ENCODE results near the gene ZNF560.
A peak's percentile ranks its signal among the peaks of the same experiment; 100 is the strongest.
"Not testable (repeated sequence)": the region's sequence is repeated elsewhere in the genome, so short reads cannot be mapped to it uniquely, and the experiment has no call there.

ZNF560 gene

DNA sequence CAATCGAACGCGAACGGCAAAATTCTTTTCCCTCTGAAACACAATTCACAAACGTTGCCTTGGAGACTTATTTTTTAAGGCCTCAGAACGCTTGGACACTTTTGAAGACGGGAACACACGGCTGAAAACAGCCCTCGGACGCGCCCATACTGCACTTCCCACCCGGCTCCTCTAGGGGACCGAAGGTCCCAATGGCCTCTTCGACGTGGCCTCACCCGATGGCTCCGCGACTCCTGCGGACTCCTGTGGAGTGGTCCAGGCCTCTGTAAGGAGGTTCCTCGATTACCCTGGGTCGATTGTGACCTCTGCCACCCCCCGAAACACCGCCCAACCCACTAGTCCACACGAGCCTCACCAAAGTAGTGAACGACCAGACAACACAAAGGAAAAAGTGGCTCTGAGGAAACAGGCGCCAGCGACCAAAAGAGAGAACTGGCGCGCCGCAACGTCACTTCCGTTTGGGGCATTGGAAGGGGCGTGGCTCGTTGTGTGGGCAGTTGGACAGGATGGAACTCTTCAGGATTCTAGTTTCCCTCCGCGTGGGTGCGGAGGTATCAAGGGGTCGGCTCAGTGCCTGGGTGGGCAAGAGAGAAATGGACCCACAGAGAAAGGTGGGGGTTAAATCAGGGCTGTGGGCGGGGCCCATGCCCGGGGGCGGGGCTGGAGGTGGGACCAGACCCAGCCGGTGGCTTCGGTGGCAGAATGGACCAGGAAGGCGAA lies at the start of gene ZNF560:
TSS of gene ZNF560 (minus strand) at position 434 of the 720 bp plus-strand sequence. CDS start 23,303 bp downstream, outside the sequence.
- DNase-seq (ENCODE audit: low read depth): no peak

DNA sequence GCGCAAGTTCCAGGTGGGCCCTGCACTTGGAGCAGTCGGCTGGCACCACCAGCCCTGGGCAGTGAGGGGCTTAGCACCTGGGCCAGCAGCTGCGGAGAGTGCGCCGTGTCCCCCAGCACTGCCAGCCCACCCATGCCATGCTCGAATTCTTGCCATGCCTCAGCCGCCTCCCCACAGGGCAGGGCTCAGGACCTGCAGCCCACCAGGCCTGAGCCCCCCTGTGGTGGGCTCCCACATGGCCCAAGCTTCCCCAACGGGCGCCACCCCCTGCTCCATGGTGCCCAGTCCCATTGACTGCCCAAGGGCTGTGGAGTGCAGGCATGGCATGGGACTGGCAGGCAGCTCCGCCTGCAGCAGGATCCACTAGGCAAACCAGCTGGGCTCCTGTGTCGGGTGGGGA lies 49.5 kb upstream of the ZNF560 start:
- no peak for DNase-seq (ENCODE audit: low read depth)

GRCh38 chr19:9541281-9541680 lies 42.9 kb upstream of the ZNF560 start:
- not testable (repeated sequence) for DNase-seq (ENCODE audit: low read depth)

DNA sequence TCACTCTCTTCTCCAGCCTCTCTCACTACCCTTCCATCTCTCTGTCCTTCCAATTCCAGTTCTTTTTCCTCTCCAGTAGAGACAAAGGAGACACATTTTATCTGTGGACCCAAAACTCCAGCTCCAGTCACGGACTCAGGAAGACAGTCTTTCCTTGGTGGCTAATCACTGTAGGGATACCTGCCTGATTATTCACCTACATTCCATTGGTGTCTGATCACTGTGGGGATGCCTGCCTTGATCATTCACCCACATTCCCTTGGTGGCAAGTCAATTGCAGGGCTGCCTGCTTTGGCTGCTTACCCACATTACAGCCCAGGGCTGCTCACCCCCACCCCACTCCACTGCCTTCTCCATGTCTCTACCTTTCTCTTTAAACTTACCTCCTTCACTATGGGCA lies 41.5 kb upstream of the ZNF560 start:
- not testable (repeated sequence) for DNase-seq (ENCODE audit: low read depth)

DNA sequence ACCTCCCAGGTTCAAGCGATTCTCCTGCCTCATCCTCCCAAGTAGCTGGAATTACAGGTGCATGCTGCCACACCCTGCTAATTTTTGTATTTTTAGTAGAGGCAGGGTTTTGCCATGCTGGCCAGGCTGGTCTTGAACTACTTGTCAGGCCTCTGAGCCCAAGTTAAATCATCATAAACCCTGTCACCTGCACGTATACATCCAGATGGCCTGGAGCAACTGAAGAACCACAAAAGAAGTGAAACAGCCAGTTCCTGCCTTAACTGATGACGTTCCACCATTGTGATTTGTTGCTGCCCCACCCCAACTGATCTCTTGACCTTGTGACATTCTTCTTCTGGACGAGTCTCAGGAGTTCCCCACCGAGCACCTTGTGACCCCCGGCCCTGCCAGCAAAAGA lies 40.8 kb upstream of the ZNF560 start:
- not testable (repeated sequence) for DNase-seq (ENCODE audit: low read depth)

DNA sequence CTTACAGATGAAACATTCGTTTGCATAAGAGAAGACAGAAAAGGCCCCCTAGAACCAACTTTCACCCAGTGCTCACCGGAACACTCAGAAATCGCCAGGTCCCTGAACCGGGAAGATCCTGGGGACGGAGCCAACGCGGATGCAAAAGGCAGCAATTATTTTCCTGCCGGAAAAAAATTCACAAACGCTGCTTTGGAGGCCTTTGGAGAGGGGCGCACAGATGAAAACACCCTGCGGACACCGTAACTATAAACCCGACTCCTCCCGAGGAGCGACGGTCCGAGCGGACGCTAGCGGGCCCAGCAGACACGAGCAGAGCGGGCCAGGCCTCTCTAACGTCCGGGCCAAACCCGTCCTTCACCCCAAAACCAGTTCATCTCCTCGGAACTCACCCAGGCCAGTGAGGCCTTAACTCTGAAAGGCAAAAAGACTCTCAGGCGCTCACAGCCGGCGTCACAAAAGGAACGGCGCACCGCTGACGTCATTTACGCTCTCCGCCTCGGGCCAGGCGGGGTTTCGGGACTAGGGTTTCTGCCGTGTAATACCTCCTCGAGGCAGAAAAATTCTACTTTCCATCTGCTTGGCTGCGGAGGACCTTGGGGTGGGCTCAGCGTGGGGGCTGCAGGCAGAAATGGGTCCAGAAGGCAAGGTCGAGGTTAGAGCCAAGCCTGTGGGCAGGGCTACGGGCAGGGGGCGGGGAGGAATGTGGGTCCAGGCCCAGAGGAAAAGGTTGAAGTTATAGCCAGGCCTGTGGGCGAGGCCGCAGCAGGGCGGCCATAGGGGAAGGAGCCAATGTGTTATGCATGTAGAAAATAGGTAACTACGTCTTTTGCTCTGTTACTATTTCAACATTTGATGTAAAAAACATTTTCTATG lies 40.0 kb upstream of the ZNF560 start, which contains the start of gene ZNF426:
TSS of gene ZNF426 (minus strand) at position 463 of the 876 bp plus-strand sequence. CDS start 2,413 bp downstream, outside the sequence.
- peak; percentile 72 for DNase-seq (ENCODE audit: low read depth)

- no peak for DNase-seq (ENCODE audit: low read depth)
These were observed 37.5 kb upstream of the ZNF560 start for GRCh38 chr19:9535934-9536333.

DNA sequence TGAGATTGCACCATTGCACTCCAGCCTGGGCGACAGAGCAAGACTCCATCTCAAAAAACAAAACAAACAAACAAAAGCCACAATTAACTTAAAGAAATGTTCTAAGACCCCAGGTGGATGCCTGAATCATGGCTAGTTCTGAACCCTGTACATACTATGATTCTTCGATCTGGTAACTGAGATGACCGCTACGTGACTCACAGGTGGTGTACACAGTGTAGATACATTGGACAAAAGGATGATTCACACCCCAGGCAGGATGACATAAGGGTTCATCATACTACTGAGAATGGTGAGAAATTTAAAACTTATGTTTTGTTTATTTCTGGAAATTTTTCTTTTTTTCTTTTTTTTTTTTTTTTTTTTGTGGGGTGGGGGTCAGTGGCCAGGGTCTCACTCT lies 33.5 kb upstream of the ZNF560 start:
- DNase-seq (ENCODE audit: low read depth): no peak

- DNase-seq (ENCODE audit: low read depth): no peak
These were observed 30.4 kb upstream of the ZNF560 start for GRCh38 chr19:9528757-9529336.

GRCh38 chr19:9523885-9524474 lies 25.6 kb upstream of the ZNF560 start:
- no peak for DNase-seq (ENCODE audit: low read depth)

DNA sequence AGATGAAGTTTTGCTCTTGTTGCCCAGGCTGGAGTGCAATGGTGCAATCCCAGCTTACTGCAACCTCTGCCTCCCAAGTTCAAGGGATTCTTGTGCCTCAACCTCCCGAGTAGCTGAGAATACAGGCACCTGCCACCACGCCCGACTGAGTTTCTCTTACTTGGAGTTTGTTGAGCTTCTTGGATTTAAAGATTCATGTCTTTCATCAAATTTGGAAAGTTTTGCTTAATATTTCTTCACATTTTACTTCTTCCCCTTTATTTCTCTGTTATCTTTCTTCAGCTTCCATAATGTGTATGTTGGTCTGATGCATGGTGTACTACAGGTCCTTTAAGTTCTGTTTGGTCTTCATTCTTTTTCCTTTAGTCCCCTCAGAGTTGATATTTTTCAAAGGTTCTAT lies 8.9 kb upstream of the ZNF560 start:
- no peak for DNase-seq (ENCODE audit: low read depth)

GRCh38 chr19:9500796-9501195 lies 2.4 kb upstream of the ZNF560 start:
- no peak for DNase-seq (ENCODE audit: low read depth)

DNA sequence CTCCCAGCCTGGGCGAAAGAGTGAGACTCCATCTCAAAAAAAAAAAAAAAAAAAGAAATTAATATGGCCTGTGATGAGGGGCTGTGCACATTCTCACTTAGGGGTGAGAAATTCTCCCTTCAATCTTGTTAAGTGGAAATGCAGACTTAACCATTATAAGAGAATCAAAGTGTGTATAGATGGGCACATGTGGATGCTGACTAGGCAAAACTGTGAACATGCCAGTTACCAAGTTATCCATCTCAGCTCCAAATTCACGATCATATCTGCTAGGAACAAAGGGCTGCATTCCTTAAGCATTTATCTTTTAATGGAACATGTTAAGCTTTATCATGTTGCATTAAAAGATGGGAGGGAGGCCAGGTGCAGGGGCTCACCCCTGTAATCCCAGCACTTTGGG lies 4.3 kb downstream of the ZNF560 start:
- no peak for DNase-seq (ENCODE audit: low read depth)

- DNase-seq (ENCODE audit: low read depth): no peak
These were observed 11.4 kb downstream of the ZNF560 start for GRCh38 chr19:9487016-9487415.

- no peak for DNase-seq (ENCODE audit: low read depth)
These were observed 13.3 kb downstream of the ZNF560 start for GRCh38 chr19:9485140-9485539.

GRCh38 chr19:9474975-9475374 lies 23.4 kb downstream of the ZNF560 start:
- DNase-seq (ENCODE audit: low read depth): no peak

GRCh38 chr19:9467161-9467560 lies 31.3 kb downstream of the ZNF560 start:
- DNase-seq (ENCODE audit: low read depth): no peak

GRCh38 chr19:9461938-9462337 lies 36.5 kb downstream of the ZNF560 start:
- no peak for DNase-seq (ENCODE audit: low read depth)

- no peak for DNase-seq (ENCODE audit: low read depth)
These were observed 42.3 kb downstream of the ZNF560 start for GRCh38 chr19:9456018-9456689.

GRCh38 chr19:9453953-9454352 lies 44.5 kb downstream of the ZNF560 start:
- DNase-seq (ENCODE audit: low read depth): no peak

GRCh38 chr19:9445037-9445436 lies 53.4 kb downstream of the ZNF560 start:
- DNase-seq (ENCODE audit: low read depth): no peak

- DNase-seq (ENCODE audit: low read depth): no peak
These were observed 62.1 kb downstream of the ZNF560 start for GRCh38 chr19:9436358-9436757.
